Dedifferentiated amniotic fluid mesenchymal stem cell (primary cell): Measurements from ENCODE around the gene DLGAP4.

ENCODE experiments used
- DNase-seq: peaks from one replicate; pipeline ENCODE4 v3.0.0-alpha.2; 2016; ENCODE audit errors: extremely low spot score

The DLGAP4 gene

GRCh38 chr20:36384022-36384619, 78.0 kb downstream of the DLGAP4 start:
- no peak for DNase-seq

- no peak for DNase-seq
Observed at GRCh38 chr20:36385503-36385902, 79.4 kb downstream of the DLGAP4 start.

- DNase-seq = no peak
Observed at GRCh38 chr20:36386236-36386635, 80.1 kb downstream of the DLGAP4 start.

- no peak for DNase-seq
Observed at GRCh38 chr20:36390269-36390668, 84.1 kb downstream of the DLGAP4 start.

GRCh38 chr20:36390719-36391415, 84.7 kb downstream of the DLGAP4 start:
- no peak for DNase-seq

- DNase-seq = no peak
Observed at GRCh38 chr20:36391456-36391855, 85.3 kb downstream of the DLGAP4 start.

- DNase-seq = no peak
Observed at GRCh38 chr20:36391955-36392354, 85.8 kb downstream of the DLGAP4 start.

- no peak for DNase-seq
Observed at GRCh38 chr20:36392989-36393388, 86.8 kb downstream of the DLGAP4 start.

GRCh38 chr20:36394340-36394965, 88.3 kb downstream of the DLGAP4 start:
- DNase-seq = no peak

- DNase-seq = no peak
Observed at GRCh38 chr20:36396340-36396739, 90.2 kb downstream of the DLGAP4 start.

GRCh38 chr20:36396847-36397630, 90.9 kb downstream of the DLGAP4 start:
- no peak for DNase-seq

- DNase-seq = no peak
Observed at GRCh38 chr20:36398515-36398914, 92.4 kb downstream of the DLGAP4 start.

- no peak for DNase-seq
Observed at GRCh38 chr20:36399147-36399968, 93.2 kb downstream of the DLGAP4 start.

- no peak for DNase-seq
Observed at GRCh38 chr20:36399969-36400545, 93.9 kb downstream of the DLGAP4 start.

GRCh38 chr20:36400909-36401735, 95.0 kb downstream of the DLGAP4 start:
- DNase-seq = no peak

- DNase-seq = no peak
Observed at GRCh38 chr20:36402708-36403107, 96.6 kb downstream of the DLGAP4 start.

GRCh38 chr20:36404435-36404978, 98.4 kb downstream of the DLGAP4 start:
- no peak for DNase-seq

GRCh38 chr20:36405255-36405654, 99.1 kb downstream of the DLGAP4 start:
- DNase-seq = no peak

- no peak for DNase-seq
Observed at GRCh38 chr20:36407199-36407733, 101.1 kb downstream of the DLGAP4 start.

- no peak for DNase-seq
Observed at GRCh38 chr20:36408219-36408618, 102.1 kb downstream of the DLGAP4 start.
